Urinary bladder (tissue), 4 donors: ENCODE measurements around the gene CDH13. TPM values are rescaled to one million over a fixed set of nuclear protein-coding genes. Genes with fewer than 3 reads are reported as not detected.

ENCODE experiments used
- DNase-seq: peaks from one replicate; pipeline ENCODE4 v3.0.0-alpha.2; 2015; ENCODE audit errors: extremely low spot score
- H3K27ac ChIP-seq: one replicate; pipeline ENCODE4 v1.5.1; 2013; ENCODE audit warnings: low read depth, mild to moderate bottlenecking, moderate library complexity
- H3K36me3 ChIP-seq: one replicate; pipeline ENCODE4 v1.6.1; 2013; ENCODE audit warnings: mild to moderate bottlenecking, moderate library complexity; ENCODE audit not compliant: insufficient read depth
- H3K4me1 ChIP-seq: one replicate; pipeline ENCODE4 v1.6.1; 2013; ENCODE audit warnings: mild to moderate bottlenecking, moderate library complexity; ENCODE audit not compliant: insufficient read depth
- H3K4me3 ChIP-seq: one replicate; pipeline ENCODE4 v1.5.1; 2013; ENCODE audit warnings: low read depth, low read length
- WGBS: extraction: QIAGEN DNeasy Blood & Tissue Kit; methylation state at CpG from one replicate; pipeline ENCODE4 v1.1.7; 2013; 5-methylcytosine and 5-hydroxymethylcytosine counted together
- polyA plus RNA-seq: library from polyadenylated mRNA; stranded (reverse); fragments of 200-250 nt; gene quantifications from one replicate; pipeline ENCODE4 v1.2.3, GENCODE V29; 2013
- total RNA-seq: library from RNA; depleted of rRNA; stranded (reverse); fragments of >200 nt; gene quantifications from one replicate; pipeline ENCODE4 v1.2.3, GENCODE V29; 2014
- donor health status: healthy with polysubstance abuse.
- donor health status: healthy.

The CDH13 gene
- total and polyA plus RNA-seq, 2 donors: 18.9 to 21.5 TPM

GRCh38 chr16:82833378-82833993 is 206.7 kb downstream of the CDH13 start:
- no peaks in the 10 kb centered on the region for H3K4me1 ChIP-seq
- H3K36me3 ChIP-seq: no peaks in the 10 kb centered on the region
- no peak for DNase-seq
- no peak overlapping the region for H3K27ac ChIP-seq
- WGBS: 73% methylated on average over 7 of the region's 7 CpGs
- H3K4me3 ChIP-seq: no peak overlapping the region

- Histone ChIP-seq H3K27ac (no peak overlapping the region), H3K4me3 (no peak overlapping the region), H3K36me3 (no peaks in the 10 kb centered on the region), H3K4me1 (no peaks in the 10 kb centered on the region)
- WGBS: 73% methylated on average over 8 of the region's 8 CpGs
- no peak for DNase-seq
These were observed 207.5 kb downstream of the CDH13 start for GRCh38 chr16:82834151-82834815.

- no peak overlapping the region for H3K27ac ChIP-seq
- no peak for DNase-seq
- H3K36me3 ChIP-seq: no peaks in the 10 kb centered on the region
- H3K4me1 ChIP-seq: no peaks in the 10 kb centered on the region
- H3K4me3 ChIP-seq: no peak overlapping the region
- 85% methylated on average over 5 of the region's 5 CpGs for WGBS
These were observed 208.9 kb downstream of the CDH13 start for GRCh38 chr16:82835487-82836155.

DNA sequence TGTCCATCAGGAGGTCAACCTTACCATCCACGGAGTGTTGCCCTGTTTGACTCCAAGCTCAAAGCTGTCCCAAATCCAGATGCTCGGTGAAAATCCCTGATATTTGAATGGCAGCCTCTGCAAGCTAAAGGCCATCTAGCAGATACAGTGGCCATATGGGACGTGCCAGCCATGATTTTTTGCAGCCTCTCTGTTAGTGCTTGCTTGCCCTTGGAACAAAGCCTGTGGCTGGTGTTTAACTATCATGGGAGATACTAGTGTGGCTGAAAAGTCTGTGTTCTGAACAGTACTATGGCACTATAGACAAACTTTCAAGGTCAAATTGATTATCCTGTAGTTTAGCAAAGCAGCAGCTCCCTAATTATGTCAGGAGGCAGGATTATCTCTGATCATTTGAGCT is 214.3 kb downstream of the CDH13 start:
- WGBS: 83% methylated on average over 3 of the region's 3 CpGs
- DNase-seq: no peak

GRCh38 chr16:82843606-82844271 is 217.0 kb downstream of the CDH13 start:
- no peak overlapping the region for H3K27ac ChIP-seq
- DNase-seq: no peak
- no peaks in the 10 kb centered on the region for H3K36me3 ChIP-seq
- WGBS: 86% methylated on average over 5 of the region's 5 CpGs
- no peak overlapping the region for H3K4me3 ChIP-seq
- no peaks in the 10 kb centered on the region for H3K4me1 ChIP-seq

More for the DNA sequence above, 214.3 kb downstream of the CDH13 start:
- Histone ChIP-seq H3K4me1 (no peaks in the 10 kb centered on the region), H3K36me3 (no peaks in the 10 kb centered on the region), H3K27ac (no peak overlapping the region), H3K4me3 (no peak overlapping the region)

GRCh38 chr16:82845116-82845515 is 218.3 kb downstream of the CDH13 start:
- Histone ChIP-seq H3K4me3 (no peak overlapping the region), H3K36me3 (no peaks in the 10 kb centered on the region), H3K4me1 (no peaks in the 10 kb centered on the region), H3K27ac (no peak overlapping the region)
- 56% methylated on average over 3 of the region's 3 CpGs for WGBS
- no peak for DNase-seq

GRCh38 chr16:82846806-82847205 is 220.0 kb downstream of the CDH13 start:
- H3K36me3 ChIP-seq: no peaks in the 10 kb centered on the region
- H3K4me1 ChIP-seq: no peaks in the 10 kb centered on the region
- no peak overlapping the region for H3K4me3 ChIP-seq
- 98% methylated on average over 1 of the region's 1 CpG for WGBS
- DNase-seq: no peak
- no peak overlapping the region for H3K27ac ChIP-seq

DNA sequence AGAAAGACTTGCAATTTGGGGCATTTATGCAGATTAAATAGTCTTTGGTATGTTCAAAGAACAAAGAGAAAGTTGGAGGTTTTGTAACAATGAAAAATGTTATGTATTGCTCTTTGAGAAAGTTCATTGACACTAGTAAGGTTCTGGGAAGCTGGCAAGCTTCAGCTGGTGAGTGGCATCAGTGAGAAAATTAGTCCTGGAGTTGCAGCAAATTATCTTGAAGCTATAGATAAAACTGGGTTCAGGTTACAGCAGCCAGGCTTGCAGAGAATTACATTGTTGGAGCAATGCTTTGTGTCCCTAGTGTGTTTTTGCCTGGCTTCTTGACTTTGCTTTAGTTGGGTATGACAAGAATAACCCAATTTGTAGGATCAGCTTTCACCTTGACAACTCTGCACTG is 221.2 kb downstream of the CDH13 start:
- DNase-seq: no peak
- Histone ChIP-seq H3K4me3 (no peak overlapping the region), H3K27ac (no peak overlapping the region), H3K36me3 (no peaks in the 10 kb centered on the region), H3K4me1 (no peaks in the 10 kb centered on the region)

GRCh38 chr16:82852388-82853008 is 225.7 kb downstream of the CDH13 start:
- WGBS: 63% methylated on average over 3 of the region's 3 CpGs

DNA sequence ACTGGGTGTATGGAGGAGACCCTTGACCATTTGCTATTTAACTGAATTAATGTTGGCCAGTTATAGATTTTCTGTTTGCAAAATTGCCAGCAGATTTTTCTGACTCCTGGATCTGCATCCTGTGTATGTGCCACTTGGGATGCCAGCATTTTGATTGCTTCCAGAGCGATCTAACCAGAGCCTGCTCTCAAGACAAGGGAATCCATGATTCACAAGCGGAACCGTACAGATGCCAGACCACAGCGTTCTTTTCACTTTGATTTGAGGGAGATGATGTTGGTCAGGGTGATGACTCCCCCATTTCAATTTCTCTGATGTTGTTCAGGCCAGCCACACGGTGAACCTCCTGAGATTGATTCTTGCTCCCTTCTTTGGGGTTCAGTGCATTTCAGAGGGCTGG is 228.7 kb downstream of the CDH13 start:
- WGBS: 87% methylated on average over 5 of the region's 5 CpGs
- Histone ChIP-seq H3K36me3 (no peaks in the 10 kb centered on the region), H3K27ac (no peak overlapping the region), H3K4me1 (no peaks in the 10 kb centered on the region), H3K4me3 (no peak overlapping the region)
- DNase-seq: no peak

More at GRCh38 chr16:82852388-82853008, 225.7 kb downstream of the CDH13 start:
- H3K4me1 ChIP-seq: no peaks in the 10 kb centered on the region
- no peak overlapping the region for H3K27ac ChIP-seq
- DNase-seq: no peak
- no peaks in the 10 kb centered on the region for H3K36me3 ChIP-seq
- H3K4me3 ChIP-seq: no peak overlapping the region

- no peaks in the 10 kb centered on the region for H3K4me1 ChIP-seq
- 93% methylated on average over 6 of the region's 6 CpGs for WGBS
- no peaks in the 10 kb centered on the region for H3K36me3 ChIP-seq
These were observed 231.1 kb downstream of the CDH13 start for GRCh38 chr16:82857693-82858365.

GRCh38 chr16:82859662-82860061 is 232.9 kb downstream of the CDH13 start:
- H3K27ac ChIP-seq: no peak overlapping the region
- H3K4me1 ChIP-seq: no peaks in the 10 kb centered on the region
- no peak for DNase-seq
- no peak overlapping the region for H3K4me3 ChIP-seq
- WGBS: 58% methylated on average over 6 of the region's 6 CpGs
- H3K36me3 ChIP-seq: no peaks in the 10 kb centered on the region

More at GRCh38 chr16:82857693-82858365, 231.1 kb downstream of the CDH13 start:
- DNase-seq: no peak
- no peak overlapping the region for H3K27ac ChIP-seq
- no peak overlapping the region for H3K4me3 ChIP-seq

DNA sequence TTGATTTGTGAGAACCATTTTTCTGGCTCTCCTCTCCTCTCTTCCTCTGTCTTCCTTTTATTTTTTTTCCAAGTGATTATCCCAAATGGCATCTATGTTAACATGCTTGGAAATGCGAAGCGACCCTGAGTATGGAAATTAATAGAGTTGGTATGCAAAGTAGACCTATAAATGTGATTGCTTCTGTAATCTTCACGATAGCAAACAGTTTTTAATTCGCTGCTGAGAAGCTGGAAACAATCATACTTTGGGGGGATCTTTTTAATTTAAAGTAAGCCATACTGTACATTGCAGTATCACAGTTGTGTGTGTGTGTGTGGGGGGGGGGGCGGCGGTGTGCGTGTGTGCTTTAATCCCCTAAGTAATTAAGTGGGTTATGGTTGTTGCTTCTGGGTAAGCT is 233.3 kb downstream of the CDH13 start:
- no peak overlapping the region for H3K27ac ChIP-seq
- no peaks in the 10 kb centered on the region for H3K4me1 ChIP-seq
- WGBS: 89% methylated on average over 7 of the region's 7 CpGs
- H3K4me3 ChIP-seq: no peak overlapping the region
- no peaks in the 10 kb centered on the region for H3K36me3 ChIP-seq
- no peak for DNase-seq
